Astrocyte of the cerebellum (primary cell): ENCODE data around the gene NCOA4.
"Not testable (repeated sequence)": the region's sequence is repeated elsewhere in the genome, so short reads cannot be mapped to it uniquely, and the experiment has no call there.

Experiments
- DNase-seq: peaks from one replicate; pipeline ENCODE4 v3.0.0-alpha.2; 2011; ENCODE audit warnings: low read depth
- H3K4me3 ChIP-seq: 2 replicates; pipeline ENCODE4 v1.5.1; 2011; ENCODE audit warnings: mild to moderate bottlenecking, low read depth, low read length, moderate library complexity
- in situ Hi-C: cut with HindIII; loops from 2 replicates; pipeline ENCODE4 v1.10.0; 2017; ENCODE audit warnings: low sequenced_read_pairs
- TF ChIP-seq, protein P1 (sequence below): IDR thresholded peaks from 2 replicates; pipeline ENCODE4 v1.5.1; 2012; ENCODE audit warnings: low read length, low read depth, moderate library complexity, mild to moderate bottlenecking; ENCODE audit errors: missing control alignments

NCOA4 gene

DNA sequence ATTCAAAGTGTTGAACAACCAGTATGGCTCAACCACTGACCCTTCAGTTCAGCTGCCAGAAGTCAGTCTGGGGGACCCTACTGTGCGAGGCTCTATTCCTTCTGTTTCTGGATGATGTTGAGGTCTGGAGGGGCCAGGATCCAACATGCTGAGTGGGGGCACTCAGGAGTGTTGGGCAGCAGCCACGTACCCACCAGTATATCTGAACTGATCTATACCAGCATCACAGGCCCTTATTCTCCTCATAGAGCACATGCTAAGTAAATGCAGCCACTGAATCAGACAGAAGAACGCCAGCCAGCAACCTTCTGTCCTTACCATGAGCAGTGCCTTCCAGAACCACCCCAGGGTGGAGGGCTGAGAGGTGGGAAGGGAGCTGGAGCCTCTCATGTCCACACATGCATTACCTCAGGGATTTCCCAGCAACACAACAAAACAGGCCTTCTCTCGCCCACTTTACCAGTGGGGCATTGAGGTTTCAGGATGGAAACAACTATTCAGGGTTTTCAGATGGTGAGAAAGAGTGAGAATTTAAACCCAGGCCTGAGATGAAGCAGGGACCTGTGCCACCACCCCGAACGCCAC is 22.5 kb upstream of the NCOA4 start:
- TF ChIP-seq, protein P1, sequence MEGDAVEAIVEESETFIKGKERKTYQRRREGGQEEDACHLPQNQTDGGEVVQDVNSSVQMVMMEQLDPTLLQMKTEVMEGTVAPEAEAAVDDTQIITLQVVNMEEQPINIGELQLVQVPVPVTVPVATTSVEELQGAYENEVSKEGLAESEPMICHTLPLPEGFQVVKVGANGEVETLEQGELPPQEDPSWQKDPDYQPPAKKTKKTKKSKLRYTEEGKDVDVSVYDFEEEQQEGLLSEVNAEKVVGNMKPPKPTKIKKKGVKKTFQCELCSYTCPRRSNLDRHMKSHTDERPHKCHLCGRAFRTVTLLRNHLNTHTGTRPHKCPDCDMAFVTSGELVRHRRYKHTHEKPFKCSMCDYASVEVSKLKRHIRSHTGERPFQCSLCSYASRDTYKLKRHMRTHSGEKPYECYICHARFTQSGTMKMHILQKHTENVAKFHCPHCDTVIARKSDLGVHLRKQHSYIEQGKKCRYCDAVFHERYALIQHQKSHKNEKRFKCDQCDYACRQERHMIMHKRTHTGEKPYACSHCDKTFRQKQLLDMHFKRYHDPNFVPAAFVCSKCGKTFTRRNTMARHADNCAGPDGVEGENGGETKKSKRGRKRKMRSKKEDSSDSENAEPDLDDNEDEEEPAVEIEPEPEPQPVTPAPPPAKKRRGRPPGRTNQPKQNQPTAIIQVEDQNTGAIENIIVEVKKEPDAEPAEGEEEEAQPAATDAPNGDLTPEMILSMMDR = no peak
- DNase-seq = no peak
- no peak overlapping the region for H3K4me3 ChIP-seq
- in situ Hi-C loops = no loop called here

DNA sequence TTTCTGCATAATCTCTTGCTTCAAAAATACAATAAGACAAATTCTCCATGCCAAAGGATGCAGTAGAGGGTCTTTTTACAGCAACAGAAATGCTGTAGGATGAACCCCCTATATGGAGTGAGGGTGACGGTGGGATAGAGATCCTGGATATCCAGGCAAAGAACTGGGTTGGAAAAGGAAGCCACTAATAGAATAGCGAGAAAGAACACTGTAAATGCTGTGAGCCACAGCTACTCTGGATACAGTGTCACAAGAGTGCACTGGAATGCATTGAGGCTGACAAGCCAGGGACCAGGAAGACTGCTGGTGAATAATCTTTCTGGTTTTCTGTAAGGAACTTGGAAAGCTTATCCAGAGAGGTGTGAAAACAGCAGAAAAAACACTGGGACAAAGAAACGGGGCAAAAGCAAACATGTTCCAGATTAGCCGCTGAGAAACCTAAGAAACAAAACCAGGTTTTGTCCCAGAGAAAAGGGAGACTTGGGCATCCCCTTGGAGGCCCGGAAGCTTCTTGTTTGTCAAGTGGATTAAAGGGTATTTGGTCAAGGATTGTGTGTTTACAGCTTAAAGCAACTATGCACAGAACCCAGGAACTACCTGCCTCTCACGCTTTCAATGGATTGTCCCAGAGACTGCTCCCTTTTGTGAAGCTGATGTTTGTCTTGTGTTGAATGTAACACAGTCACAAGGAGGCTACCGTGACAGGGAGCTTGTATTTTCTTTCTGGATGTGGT is 21.8 kb upstream of the NCOA4 start:
- DNase-seq = no peak
- no peak overlapping the region for H3K4me3 ChIP-seq
- in situ Hi-C loops = no loop called here
- TF ChIP-seq, protein P1 = no peak

DNA sequence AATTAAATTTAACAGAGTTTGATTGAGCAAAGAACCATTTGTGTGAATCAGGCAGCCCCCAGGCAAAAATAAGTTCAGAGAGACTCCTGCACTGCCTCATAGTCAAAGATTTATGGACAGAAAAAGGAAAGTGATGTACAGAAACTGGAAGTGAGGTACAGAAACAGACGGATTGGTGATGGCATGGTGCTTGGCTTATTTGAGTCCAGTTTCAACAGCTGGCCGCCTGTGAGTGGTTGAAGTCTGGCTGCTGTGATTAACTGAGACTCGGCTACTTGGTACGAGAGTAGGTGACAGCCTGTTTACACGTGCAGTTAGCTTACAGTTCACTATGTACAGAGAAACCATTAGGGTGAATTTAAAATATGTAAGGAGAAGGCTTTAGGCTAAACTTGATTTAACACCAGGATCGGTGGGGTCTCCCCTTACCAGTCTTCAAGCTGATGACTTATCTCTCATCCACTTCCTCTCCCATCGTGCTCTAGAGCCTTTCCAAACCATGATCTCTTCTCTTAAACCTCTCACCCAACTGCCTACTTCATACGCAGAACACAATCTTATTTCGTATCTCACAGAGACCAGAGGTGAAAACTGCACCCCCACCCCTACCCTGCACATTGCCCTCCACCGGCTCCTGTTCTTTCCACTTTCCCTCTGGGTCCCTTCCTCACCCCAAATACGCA is 20.7 kb upstream of the NCOA4 start:
- in situ Hi-C loops = no loop called here
- DNase-seq = no peak

DNA sequence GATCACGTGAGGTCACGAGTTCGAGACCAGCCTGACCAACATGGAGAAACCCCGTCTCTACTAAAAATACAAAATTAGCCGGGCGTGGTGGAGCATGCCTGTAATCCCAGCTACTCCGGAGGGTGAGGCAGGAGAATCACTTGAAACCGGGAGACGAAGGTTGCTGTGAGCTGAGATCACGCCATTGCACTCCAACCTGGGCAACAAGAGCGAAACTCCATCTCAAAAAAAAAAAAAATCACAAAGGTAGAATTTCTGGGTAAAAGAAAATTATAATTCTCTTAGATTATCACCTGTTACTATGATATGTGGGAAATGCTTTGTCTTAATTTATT is 19.0 kb upstream of the NCOA4 start:
- DNase-seq, in situ Hi-C loops, H3K4me3 ChIP-seq: not testable (repeated sequence)

More for the DNA sequence above, 20.7 kb upstream of the NCOA4 start:
- TF ChIP-seq, protein P1 = no peak
- no peak overlapping the region for H3K4me3 ChIP-seq

DNA sequence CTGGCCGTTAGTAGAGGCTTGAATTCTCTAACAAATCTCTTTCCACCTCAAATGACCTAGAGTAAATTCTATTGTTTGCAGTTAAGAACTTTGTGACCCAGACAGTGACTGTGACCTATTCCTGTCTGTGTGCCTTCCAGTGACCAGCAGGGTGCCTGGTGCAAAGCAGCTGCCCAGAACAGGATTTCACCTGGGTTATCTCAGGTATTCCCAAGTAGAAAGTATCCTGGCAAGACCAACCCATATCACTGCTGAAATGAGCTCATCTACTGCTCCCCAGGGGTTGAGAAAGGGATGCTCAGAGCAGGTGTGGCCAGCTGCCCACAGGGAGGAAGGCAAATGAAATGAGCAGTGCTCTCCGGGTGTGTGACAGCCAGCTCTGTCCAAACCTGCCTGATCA is 17.7 kb upstream of the NCOA4 start:
- DNase-seq = no peak
- no peak overlapping the region for H3K4me3 ChIP-seq
- in situ Hi-C loops = no loop called here
- TF ChIP-seq, protein P1 = no peak

DNA sequence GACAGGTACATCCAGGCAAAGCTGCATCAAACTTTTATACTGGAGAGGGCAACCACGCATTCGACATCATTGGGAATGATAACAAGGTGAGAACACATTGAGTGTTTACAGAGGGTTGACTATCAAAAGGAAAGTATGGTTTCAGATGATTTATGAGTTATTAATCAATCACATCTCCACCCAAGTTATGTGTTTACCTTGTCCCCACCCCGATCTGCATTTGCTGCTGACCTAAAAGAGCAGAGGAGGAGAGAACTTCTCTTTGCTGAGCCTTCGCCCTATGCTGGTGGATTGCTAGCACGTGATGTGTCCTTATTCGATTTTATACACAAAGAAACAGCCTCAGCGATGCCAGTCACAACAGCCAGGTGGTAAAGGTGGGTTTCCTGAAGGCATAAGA is 15.8 kb upstream of the NCOA4 start, which contains the start of gene MSMB:
MSMB (minus strand) TSS at position 9 of the 400 bp plus-strand sequence. CDS start 32 bp downstream, outside the sequence.
- DNase-seq = no peak
- TF ChIP-seq, protein P1 = no peak
- in situ Hi-C loops = no loop called here
- H3K4me3 ChIP-seq = no peak within 1 kb of the TSS

DNA sequence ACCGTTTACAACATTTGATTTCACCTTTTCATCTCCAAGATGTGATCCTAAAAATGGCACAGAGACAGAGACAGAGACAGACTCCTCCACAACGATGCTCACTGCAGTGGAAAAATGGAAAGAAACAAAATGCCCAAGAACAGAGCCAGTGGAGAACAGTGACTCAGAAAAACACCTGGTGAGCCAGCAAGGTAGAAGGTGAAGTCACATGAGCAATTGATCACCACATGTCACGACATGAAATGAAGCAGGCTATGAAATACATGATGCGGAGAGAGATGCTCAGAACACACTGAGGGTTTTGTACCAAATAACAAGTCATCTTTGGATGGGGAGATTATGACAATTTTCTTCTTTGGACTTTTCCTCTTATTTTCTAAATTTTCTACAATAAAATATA is 12.1 kb upstream of the NCOA4 start:
- TF ChIP-seq, protein P1 = no peak
- H3K4me3 ChIP-seq = no peak overlapping the region
- no peak for DNase-seq
- in situ Hi-C loops = no loop called here
